Mammary epithelial cell (primary cell): ENCODE data around the gene EXOC4.

Source experiments
- EZH2 ChIP-seq: IDR thresholded peaks from 2 replicates; pipeline ENCODE4 v1.6.1; 2012; ENCODE audit warnings: low read length, inconsistent platforms, borderline replicate concordance
- TF ChIP-seq, protein P1 (sequence below), 2 donors: IDR thresholded peaks in 1 of 2; conservative IDR thresholded peaks in 1 of 2; 2 replicates each; pipeline ENCODE4 v1.5.1; 2011 to 2012; ENCODE audit warnings: inconsistent platforms in 2 of 2, low read length in 2 of 2, mild to moderate bottlenecking in 2 of 2, control low read depth in 1 of 2, low read depth in 1 of 2; ENCODE audit not compliant: insufficient read depth in 1 of 2; ENCODE audit errors: extremely low read depth in 1 of 2

DNA sequence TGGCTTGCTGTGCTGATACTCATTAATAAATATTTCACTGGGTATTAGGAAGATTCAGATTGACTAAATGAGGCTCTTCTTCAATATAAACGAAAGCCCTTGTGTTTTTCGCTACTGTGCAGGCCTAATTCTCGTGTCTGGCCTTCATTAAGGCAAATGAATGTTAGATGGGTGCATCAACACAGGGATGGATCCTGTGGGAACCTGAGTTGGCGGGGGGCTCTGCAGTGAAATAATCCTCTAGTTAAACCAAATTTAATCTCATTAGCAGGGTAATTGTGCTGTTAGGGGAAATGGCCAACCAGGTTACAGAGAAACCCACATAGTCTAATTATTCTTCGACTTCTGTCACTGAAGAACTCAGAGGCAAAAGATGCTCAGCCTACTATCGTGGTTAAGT, 548.5 kb downstream of the EXOC4 start:
- TF ChIP-seq, protein P1, sequence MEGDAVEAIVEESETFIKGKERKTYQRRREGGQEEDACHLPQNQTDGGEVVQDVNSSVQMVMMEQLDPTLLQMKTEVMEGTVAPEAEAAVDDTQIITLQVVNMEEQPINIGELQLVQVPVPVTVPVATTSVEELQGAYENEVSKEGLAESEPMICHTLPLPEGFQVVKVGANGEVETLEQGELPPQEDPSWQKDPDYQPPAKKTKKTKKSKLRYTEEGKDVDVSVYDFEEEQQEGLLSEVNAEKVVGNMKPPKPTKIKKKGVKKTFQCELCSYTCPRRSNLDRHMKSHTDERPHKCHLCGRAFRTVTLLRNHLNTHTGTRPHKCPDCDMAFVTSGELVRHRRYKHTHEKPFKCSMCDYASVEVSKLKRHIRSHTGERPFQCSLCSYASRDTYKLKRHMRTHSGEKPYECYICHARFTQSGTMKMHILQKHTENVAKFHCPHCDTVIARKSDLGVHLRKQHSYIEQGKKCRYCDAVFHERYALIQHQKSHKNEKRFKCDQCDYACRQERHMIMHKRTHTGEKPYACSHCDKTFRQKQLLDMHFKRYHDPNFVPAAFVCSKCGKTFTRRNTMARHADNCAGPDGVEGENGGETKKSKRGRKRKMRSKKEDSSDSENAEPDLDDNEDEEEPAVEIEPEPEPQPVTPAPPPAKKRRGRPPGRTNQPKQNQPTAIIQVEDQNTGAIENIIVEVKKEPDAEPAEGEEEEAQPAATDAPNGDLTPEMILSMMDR (conservative IDR thresholded peaks at IDR 0.05 in 1 of 2, IDR thresholded peaks at IDR 0.05 in 1 of 2; ENCODE audit: extremely low read depth in 1 of 2, insufficient read depth in 1 of 2, low read depth in 1 of 2, low read length in 2 of 2): no peak
- TF ChIP-seq EZH2: no peak
